Hindlimb muscle (tissue), 1 donor: Measurements from ENCODE around the gene GSC. TPM values are rescaled to one million over a fixed set of nuclear protein-coding genes. Genes with fewer than 3 reads are reported as not detected.
"Not testable (repeated sequence)": the region's sequence is repeated elsewhere in the genome, so short reads cannot be mapped to it uniquely, and the experiment has no call there.

Source experiments
- DNase-seq: peaks from one replicate; pipeline ENCODE4 v3.0.0-alpha.2; 2013
- polyA plus RNA-seq: library from polyadenylated mRNA; unstranded; fragments of 120-200 nt; gene quantifications from one replicate; pipeline ENCODE4 v1.2.1, GENCODE V29; 2013; ENCODE audit not compliant: insufficient read length

The GSC gene
- polyA plus RNA-seq, 1 donor, result 0.88 TPM

DNA sequence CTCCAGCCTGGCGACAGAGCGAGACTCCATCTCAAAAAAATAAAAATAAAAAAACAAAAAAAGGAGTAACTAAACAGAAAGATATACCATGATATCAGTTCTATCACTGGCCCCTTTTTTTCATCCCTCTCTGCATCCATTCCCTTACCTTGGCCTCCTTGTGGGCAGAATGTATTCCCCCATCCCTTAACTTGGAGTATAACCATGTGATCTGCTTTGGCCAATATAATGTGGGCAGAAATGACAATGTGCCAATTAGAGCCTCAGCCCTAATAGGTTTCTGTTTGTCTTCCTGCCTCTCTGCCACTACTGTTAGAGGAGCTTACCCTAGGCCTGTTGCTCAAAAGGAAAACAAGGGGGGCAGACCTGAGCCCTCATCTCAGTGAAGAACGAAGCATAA lies 23.8 kb downstream of the GSC start:
- no peak for DNase-seq

DNA sequence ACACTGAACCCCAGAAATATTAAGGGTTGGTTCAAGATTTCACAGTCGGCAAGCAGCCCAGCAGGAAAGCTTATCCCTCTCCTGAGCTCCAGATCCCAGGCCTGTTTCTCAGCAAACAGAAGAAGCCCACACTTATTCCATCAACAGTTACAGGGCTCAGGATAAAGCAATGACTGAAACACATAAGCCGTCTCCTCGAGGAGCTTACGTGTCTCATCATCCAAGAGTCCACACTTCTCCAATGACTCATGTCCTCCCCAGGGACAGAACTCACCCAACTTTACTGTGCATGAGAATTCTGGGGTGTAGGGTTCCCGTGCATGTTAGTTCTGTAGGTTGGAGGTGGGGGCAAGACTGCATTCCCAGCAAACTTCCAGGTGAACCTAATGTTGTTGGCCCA lies 31.2 kb downstream of the GSC start:
- no peak for DNase-seq

DNA sequence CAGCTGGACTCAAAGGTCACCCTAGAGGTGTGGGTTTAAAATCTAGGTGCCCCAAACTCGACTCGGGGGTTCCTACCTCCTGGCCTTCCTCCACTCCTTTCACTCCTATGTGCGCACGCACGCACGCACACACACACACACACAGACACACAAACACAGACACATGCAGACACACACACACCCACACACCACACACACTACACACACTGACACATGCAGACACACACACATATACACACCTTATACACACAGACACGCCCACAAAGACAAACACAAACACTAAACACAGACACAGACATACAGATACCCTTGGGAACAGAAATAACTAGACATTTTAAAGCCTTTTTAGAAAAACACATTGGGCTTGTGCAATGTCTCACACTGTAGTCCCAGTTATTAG lies 31.8 kb downstream of the GSC start:
- DNase-seq, result no peak

DNA sequence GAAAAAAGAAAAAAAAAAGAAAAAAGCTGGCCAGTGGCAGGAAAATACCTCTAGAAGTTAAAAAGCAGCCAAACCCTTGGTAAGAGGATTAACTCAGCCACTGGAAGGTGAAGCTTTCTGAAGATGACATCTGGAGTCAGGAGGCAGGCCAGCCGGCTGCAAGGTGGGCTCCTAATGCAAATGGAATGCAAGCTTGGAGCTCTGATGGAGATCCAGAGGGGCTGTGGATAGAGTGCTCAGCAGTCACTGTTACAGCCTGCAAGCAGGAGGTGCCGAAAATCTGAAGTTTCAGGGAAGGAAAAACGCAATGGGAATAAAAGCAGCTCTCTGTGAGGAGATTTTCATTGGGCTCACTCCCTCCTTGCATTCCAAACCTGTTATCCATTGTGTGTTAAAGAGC lies 41.0 kb downstream of the GSC start:
- no peak for DNase-seq

DNA sequence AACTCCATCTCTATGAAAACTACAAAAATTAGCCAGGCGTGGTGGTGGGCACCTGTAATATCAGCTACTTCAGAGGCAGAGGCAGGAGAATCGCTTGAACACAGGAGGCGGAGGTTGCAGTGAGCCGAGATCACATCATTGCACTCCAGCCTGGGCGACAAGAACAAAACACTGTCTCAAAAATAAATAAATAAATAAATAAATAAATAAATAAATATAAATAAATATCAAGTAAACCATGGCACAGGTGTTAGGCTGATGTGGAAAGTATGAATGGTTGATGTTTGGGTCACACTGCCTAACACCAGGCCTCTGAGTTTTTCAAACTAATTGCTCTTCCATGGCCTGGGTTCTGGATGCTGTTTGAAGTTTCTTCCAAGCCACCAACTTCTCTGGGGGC lies 41.5 kb downstream of the GSC start:
- DNase-seq, result not testable (repeated sequence)

DNA sequence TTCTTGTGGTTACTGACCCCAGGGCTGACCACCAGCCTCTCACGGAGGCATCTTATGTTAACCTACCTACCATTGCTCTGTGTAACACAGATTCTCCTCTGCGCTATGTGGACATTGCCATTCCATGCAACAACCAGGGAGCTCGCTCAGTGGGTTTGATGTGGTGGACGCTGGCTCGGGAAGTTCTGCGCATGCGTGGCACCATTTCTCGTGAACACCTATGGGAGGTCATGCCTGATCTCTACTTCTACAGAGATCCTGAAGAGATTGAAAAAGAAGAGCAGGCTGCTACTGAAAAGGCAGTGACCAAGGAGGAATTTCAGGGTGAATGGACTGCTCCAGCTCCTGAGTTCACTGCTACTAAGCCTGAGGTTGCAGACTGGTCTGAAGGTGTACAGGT lies 43.3 kb downstream of the GSC start:
- not testable (repeated sequence) for DNase-seq

DNA sequence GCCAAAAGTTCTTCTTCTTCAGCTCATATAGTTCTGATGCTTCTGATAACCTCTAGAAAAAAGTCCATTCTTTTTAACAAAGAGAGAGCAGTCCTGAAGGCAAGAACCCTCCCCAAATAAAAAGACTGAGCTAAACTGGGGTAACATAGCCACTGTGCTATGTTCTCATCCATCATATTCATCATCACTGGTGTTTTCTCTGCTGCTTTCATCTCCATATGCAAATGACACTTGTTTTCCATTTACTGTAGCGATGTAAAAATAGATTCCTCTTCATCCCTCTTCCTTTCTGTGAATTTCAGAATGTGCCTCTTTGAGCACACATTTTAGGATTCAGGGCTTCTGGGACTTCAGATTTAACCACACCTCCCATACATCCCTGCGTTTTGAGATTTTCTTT lies 44.9 kb downstream of the GSC start:
- no peak for DNase-seq

DNA sequence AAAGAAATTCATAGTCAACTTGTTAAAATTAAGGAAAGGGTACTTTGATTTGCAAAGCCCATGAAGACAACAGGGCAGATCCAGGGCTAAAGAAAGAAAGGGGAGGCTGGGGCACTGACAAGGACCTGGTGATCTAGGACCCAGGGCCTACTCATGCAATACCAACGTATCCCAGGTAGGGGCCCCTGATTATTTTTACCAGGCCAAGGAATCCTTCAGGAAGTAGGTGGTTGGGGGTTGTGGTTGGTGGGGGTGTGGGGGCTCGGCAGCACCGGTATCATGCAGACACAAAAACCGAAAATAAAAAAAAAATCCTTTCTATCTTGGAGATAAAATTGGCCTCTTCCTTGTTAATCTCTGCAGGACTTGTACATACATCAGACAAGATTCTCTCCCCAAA lies 47.5 kb downstream of the GSC start:
- no peak for DNase-seq

Other genes starting within 250 kb of the GSC start
- gene SERPINA4, start 208.7 kb downstream of the GSC start, polyA plus RNA-seq, result not detected
- gene SERPINA5, start 188.7 kb downstream of the GSC start, polyA plus RNA-seq, result not detected
- gene SERPINA3, start 157.7 kb downstream of the GSC start, polyA plus RNA-seq, result not detected